K562 (cell line): ENCODE results near the gene TSPAN3. TPM values are rescaled to one million over a fixed set of nuclear protein-coding genes. Genes with fewer than 3 reads are reported as not detected.

Source experiments
- BACH1 ChIP-seq: fragments of 200-800 bp; sonication (Bioruptor generic); IDR thresholded peaks from 2 replicates; pipeline ENCODE4 v1.6.1; 2016; ENCODE audit warnings: missing genetic modification characterization, missing compliant biosample characterization
- CBFB ChIP-seq: sonication (generic); formaldehyde crosslinking; IDR thresholded peaks from 2 replicates; pipeline ENCODE4 v1.4.0; 2020; ENCODE audit warnings: mild to moderate bottlenecking, missing genetic modification reagents
- CHD4 ChIP-seq: fragments of 200-600 bp; sonication (generic); IDR thresholded peaks from 3 replicates; pipeline ENCODE4 v1.6.1; 2012; ENCODE audit warnings: low read depth, mild to moderate bottlenecking, mixed read lengths, low read length, inconsistent platforms; ENCODE audit not compliant: insufficient read depth, insufficient replicate concordance, poor library complexity, severe bottlenecking
- DEAF1 ChIP-seq: fragments of 450-650 bp; formaldehyde crosslinking; IDR thresholded peaks from 2 replicates; pipeline ENCODE4 v1.4.0; 2020; ENCODE audit warnings: mild to moderate bottlenecking, moderate library complexity
- ETV6 ChIP-seq, 3 experiments: fragments of 150-350 bp in 1 of 3; sonication (generic) in 1 of 3; formaldehyde crosslinking in 1 of 3; IDR thresholded peaks; 2 replicates each; pipeline versions ENCODE4 v1.6.1 to v1.8.0; 2014 to 2022; ENCODE audit warnings: borderline replicate concordance in 2 of 3, low read depth in 2 of 3, antibody characterized with exemption in 1 of 3, low read length in 1 of 3, mild to moderate bottlenecking in 1 of 3, missing genetic modification reagents in 1 of 3
- FOXK2 ChIP-seq, 2 experiments: fragments of 450-650 bp; IDR thresholded peaks in 1 of 2; conservative IDR thresholded peaks in 1 of 2; 2 replicates each; pipeline ENCODE4 v1.6.1; 2016; ENCODE audit warnings: low read depth in 2 of 2, mild to moderate bottlenecking in 1 of 2
- JUND ChIP-seq, 2 experiments: IDR thresholded peaks; 2 replicates in 1 of 2; 3 replicates in 1 of 2; pipeline ENCODE4 v1.6.1; 2011; ENCODE audit warnings: borderline replicate concordance in 2 of 2, low read depth in 2 of 2, low read length in 2 of 2, improper control_type of control experiment in 1 of 2, missing biosample characterization in 1 of 2, missing genetic modification characterization in 1 of 2, missing genetic modification reagents in 1 of 2
- REST ChIP-seq, 2 experiments: fragments of 450-650 bp; formaldehyde crosslinking in 1 of 2; IDR thresholded peaks; 2 replicates each; pipeline versions ENCODE4 v1.4.0 to v1.6.1; 2014 to 2020; ENCODE audit warnings: mild to moderate bottlenecking in 2 of 2, borderline replicate concordance in 1 of 2, low read depth in 1 of 2
- SMC3 ChIP-seq: conservative IDR thresholded peaks from 2 replicates; pipeline ENCODE4 v1.6.1; 2011; ENCODE audit warnings: low read depth, low read length, improper control_type of control experiment; ENCODE audit not compliant: insufficient read depth
- SUPT5H ChIP-seq: fragments of 450-650 bp; IDR thresholded peaks from 2 replicates; pipeline ENCODE4 v1.6.1; 2016
- ZBTB2 ChIP-seq: fragments of 450-650 bp; IDR thresholded peaks from 2 replicates; pipeline ENCODE4 v1.6.1; 2016; ENCODE audit warnings: antibody characterized with exemption
- ZNF124 ChIP-seq: sonication (generic); formaldehyde crosslinking; IDR thresholded peaks from 2 replicates; pipeline ENCODE4 v1.8.1; 2022; ENCODE audit warnings: missing genetic modification reagents
- polyA plus RNA-seq, 8 experiments: library from polyadenylated mRNA; depleted of rRNA in 4 of 8; stranded (reverse) in 5 of 8; unstranded in 3 of 8; fragments of >200 nt; fragmentation: Nextera tagmentation in 2 of 8; fragmentation: Illumina TruSeq in 1 of 8; extraction: Ambion mirVana in 2 of 8; extraction: Trizol in 1 of 8; gene quantifications; 2 replicates each; pipeline versions ENCODE4 v1.2.1 to v1.2.3, GENCODE V29; 2011 to 2014; ENCODE audit warnings: inconsistent platforms in 1 of 8, missing spikeins in 1 of 8
- total RNA-seq, 7 experiments: library from RNA; depleted of rRNA in 6 of 7; stranded (reverse); fragments of >200 nt in 6 of 7; fragmentation: Illumina TruSeq in 2 of 7; extraction: Trizol in 2 of 7; gene quantifications; 2 replicates each; pipeline versions ENCODE4 v1.2.1 to v1.2.3, GENCODE V29; 2011 to 2021; ENCODE audit warnings: low replicate concordance in 1 of 7

The TSPAN3 gene
- total and polyA plus RNA-seq, 9 of the 15 experiments (the other 6 are each of a cell fraction or from before 2014, with no cell fraction given), result 14.3 to 144 (median 71.1) TPM

GRCh38 chr15:77024273-77025082 lies 46.4 kb downstream of the TSPAN3 start (continued):
- peak; percentile 63 for TF ChIP-seq REST (IDR thresholded peaks at IDR 0.05; ENCODE audit: borderline replicate concordance)
- no peak for TF ChIP-seq REST (CRISPR knock-in tag; IDR thresholded peaks at IDR 0.05; ENCODE audit: low read depth)
- TF ChIP-seq SUPT5H, result no peak
- TF ChIP-seq SMC3, result peak; percentile 81
- TF ChIP-seq DEAF1 (CRISPR knock-in tag), result 0 out of 2 replicates have a peak, but pooled peaks have one; percentile 16
- no peak for TF ChIP-seq BACH1
- no peak for TF ChIP-seq JUND (IDR thresholded peaks at IDR 0.05; ENCODE audit: borderline replicate concordance, low read depth, low read length)
- TF ChIP-seq JUND (tag; IDR thresholded peaks at IDR 0.05; ENCODE audit: borderline replicate concordance, low read depth, low read length), result no peak
- TF ChIP-seq CHD4, result no peak
- TF ChIP-seq ZBTB2, result no peak
- TF ChIP-seq FOXK2 (conservative IDR thresholded peaks at IDR 0.05 in 1 of 2, IDR thresholded peaks at IDR 0.05 in 1 of 2; ENCODE audit: low read depth in 2 of 2), result no peak
- TF ChIP-seq ETV6 (IDR thresholded peaks at IDR 0.05; ENCODE audit: borderline replicate concordance in 1 of 2, low read depth in 2 of 2, low read length in 1 of 2), result no peak
- no peak for TF ChIP-seq ETV6 (CRISPR knock-in tag; IDR thresholded peaks at IDR 0.05; ENCODE audit: borderline replicate concordance)
- TF ChIP-seq ZNF124 (CRISPR knock-in tag), result no peak
- no peak for TF ChIP-seq CBFB (CRISPR knock-in tag)
